Brain pericyte (primary cell): ENCODE results near the gene TUNAR.
"Not testable (repeated sequence)": the region's sequence is repeated elsewhere in the genome, so short reads cannot be mapped to it uniquely, and the experiment has no call there.

Experiments
- DNase-seq: peaks from one replicate; pipeline ENCODE4 v3.0.0-alpha.2; 2012; ENCODE audit warnings: low read depth, low spot score

The TUNAR gene

GRCh38 chr14:95918466-95918865 lies 41.8 kb downstream of the TUNAR start:
- no peak for DNase-seq

GRCh38 chr14:95920769-95921438 lies 44.3 kb downstream of the TUNAR start:
- no peak for DNase-seq

GRCh38 chr14:95922080-95922479 lies 45.4 kb downstream of the TUNAR start:
- DNase-seq = no peak

- no peak for DNase-seq
Measured at GRCh38 chr14:95928751-95929150, 52.1 kb downstream of the TUNAR start.

- DNase-seq = no peak
Measured at GRCh38 chr14:95931384-95931783, 54.8 kb downstream of the TUNAR start.

GRCh38 chr14:95935228-95935822 lies 58.7 kb downstream of the TUNAR start:
- no peak for DNase-seq

GRCh38 chr14:95936041-95936440 lies 59.4 kb downstream of the TUNAR start:
- no peak for DNase-seq

GRCh38 chr14:95939335-95939734 lies 62.7 kb downstream of the TUNAR start:
- DNase-seq = no peak

GRCh38 chr14:95941897-95942296 lies 65.3 kb downstream of the TUNAR start:
- no peak for DNase-seq

- no peak for DNase-seq
Measured at GRCh38 chr14:95943699-95944098, 67.1 kb downstream of the TUNAR start.

GRCh38 chr14:95944462-95944861 lies 67.8 kb downstream of the TUNAR start:
- no peak for DNase-seq

GRCh38 chr14:95946867-95947266 lies 70.2 kb downstream of the TUNAR start:
- DNase-seq = no peak

- DNase-seq = no peak
Measured at GRCh38 chr14:95948558-95948981, 71.9 kb downstream of the TUNAR start.

- no peak for DNase-seq
Measured at GRCh38 chr14:95951359-95951758, 74.7 kb downstream of the TUNAR start.

- DNase-seq = no peak
Measured at GRCh38 chr14:95953111-95953724, 76.6 kb downstream of the TUNAR start.

GRCh38 chr14:95956601-95957460 lies 80.2 kb downstream of the TUNAR start:
- no peak for DNase-seq

GRCh38 chr14:95958105-95958504 lies 81.5 kb downstream of the TUNAR start:
- no peak for DNase-seq

- DNase-seq = no peak
Measured at GRCh38 chr14:95959317-95959716, 82.7 kb downstream of the TUNAR start.

- DNase-seq = no peak
Measured at GRCh38 chr14:95961481-95961880, 84.8 kb downstream of the TUNAR start.

GRCh38 chr14:95964901-95965300 lies 88.3 kb downstream of the TUNAR start:
- no peak for DNase-seq

GRCh38 chr14:95968048-95968447 lies 91.4 kb downstream of the TUNAR start:
- DNase-seq = not testable (repeated sequence)
